ENCODE measurements around the gene KCNQ1OT1. TPM values are rescaled to one million over a fixed set of nuclear protein-coding genes. Genes with fewer than 3 reads are reported as not detected.

The KCNQ1OT1 gene
- total and polyA plus RNA-seq, 2 of the 4 experiments (the other 2 are of a cell fraction): 0.14 to 2.0 TPM

- TF ChIP-seq MXI1 (IDR thresholded peaks at IDR 0.05; ENCODE audit: borderline replicate concordance, low read depth, low read length): no peak
- TF ChIP-seq RAD21 (IDR thresholded peaks at IDR 0.05; ENCODE audit: low read length): no peak
- no peak for TF ChIP-seq USF2 (IDR thresholded peaks at IDR 0.05; ENCODE audit: low read depth, low read length)
- no peak overlapping the region for H4K8ac ChIP-seq (ENCODE audit: low read depth in 2 of 2, low read length in 2 of 2)
- no peaks in the 10 kb centered on the region for H3K36me3 ChIP-seq (ENCODE audit: control insufficient read depth, insufficient read depth, low read length)
- H4K5ac ChIP-seq (ENCODE audit: low read depth, low read length): no peak overlapping the region
- no peak overlapping the region for H3K4me2 ChIP-seq (ENCODE audit: low read depth, low read length)
- ChIA-PET POLR2A (ENCODE audit: unreplicated experiment) (no interaction called here), CTCF (no interaction called here)
- H2BK15ac ChIP-seq (ENCODE audit: low read depth, low read length): no peak overlapping the region
- H2AK5ac ChIP-seq (ENCODE audit: low read depth, low read length): no peak overlapping the region
- H4K20me1 ChIP-seq (ENCODE audit: insufficient read depth, low read length): no peaks in the 10 kb centered on the region
- no CpG with 5 or more reads among the region's 22 CpGs for WGBS, 2 experiments (ENCODE audit: extremely low coverage in 2 of 2, insufficient read length in 1 of 2)
- H2BK5ac ChIP-seq (ENCODE audit: low read depth, low read length, poor library complexity, severe bottlenecking): no peak overlapping the region
- dilution Hi-C loops (cut with HindIII; ENCODE audit: low sequenced_read_pairs, unreplicated experiment): no loop called here
- no peak overlapping the region for H2BK20ac ChIP-seq (ENCODE audit: low read depth, low read length)
- no peak overlapping the region for H2AFZ ChIP-seq (replicated peaks; ENCODE audit: low read length, poor library complexity)
- no peak overlapping the region for H3K4me3 ChIP-seq (ENCODE audit: insufficient read depth, low read depth, low read length)
- H3K9me3 ChIP-seq (ENCODE audit: control insufficient read depth, insufficient read depth, low read length): no peaks in the 10 kb centered on the region; the same call in 1 of the 2 replicates
- no peaks in the 10 kb centered on the region for H3K4me1 ChIP-seq (ENCODE audit: control insufficient read depth, insufficient read depth, low read length)
- no peak overlapping the region for H3K23ac ChIP-seq (ENCODE audit: low read depth, low read length)
- no peaks in the 10 kb centered on the region for H3K79me1 ChIP-seq (ENCODE audit: low read depth in 1 of 2, low read length in 2 of 2)
- H3K56ac ChIP-seq (ENCODE audit: extremely low read depth, insufficient read depth, low read length): no peak overlapping the region
- BruUV-seq (replicated peaks): no TSS peak
- H3K4ac ChIP-seq (ENCODE audit: low read depth, low read length): no peak overlapping the region
- H3K14ac ChIP-seq (replicated peaks; ENCODE audit: low read depth, low read length): no peak overlapping the region
- ATAC-seq (ENCODE audit: low read depth): no peak
- intact Hi-C loops (cut with micrococcal nuclease): no loop called here
- in situ Hi-C loops (cut with MboI; ENCODE audit: low sequenced_read_pairs): no loop called here
- no peak overlapping the region for H2BK120ac ChIP-seq (ENCODE audit: low read depth, low read length)
- no peak for DNase-seq
- H3K27ac ChIP-seq (ENCODE audit: insufficient read depth, low read length): no peak overlapping the region
- H2AK9ac ChIP-seq (replicated peaks; ENCODE audit: low read depth, low read length, poor library complexity): no peak overlapping the region
- peaks cover 13% of the 10 kb centered on the region; the same call in 1 of the 2 replicates for H3K27me3 ChIP-seq (ENCODE audit: control insufficient read depth, insufficient read depth, low read length)
- H4K91ac ChIP-seq (ENCODE audit: insufficient read depth, low read depth, low read length): no peak overlapping the region
- no peaks in the 10 kb centered on the region for H3K9me1 ChIP-seq (ENCODE audit: insufficient read depth, low read length)
- H3K9ac ChIP-seq (ENCODE audit: low read depth, low read length): no peak overlapping the region
- H3K18ac ChIP-seq (ENCODE audit: low read depth, low read length): no peak overlapping the region
These were observed 125.7 kb downstream of the KCNQ1OT1 start for GRCh38 chr11:2574043-2574552.
